Uterus (tissue), 4 donors: ENCODE measurements around the gene STARD10. TPM values are rescaled to one million over a fixed set of nuclear protein-coding genes. Genes with fewer than 3 reads are reported as not detected.

Experiments
- DNase-seq, 2 donors: peaks; one replicate each; pipeline ENCODE4 v3.0.0-alpha.2; 2019 to 2020
- H3K27ac ChIP-seq, 2 donors: fragments of 200-600 bp; sonication (generic); 1 replicate in 1 of 2; 2 replicates in 1 of 2; pipeline ENCODE4 v1.5.1; 2016 to 2018
- H3K27me3 ChIP-seq, 2 donors: fragments of 200-600 bp; sonication (generic); one replicate each; pipeline ENCODE4 v1.5.1; 2018 to 2019; ENCODE audit warnings: control low read depth in 1 of 2
- H3K36me3 ChIP-seq, 2 donors: fragments of 200-600 bp; sonication (generic); one replicate each; pipeline ENCODE4 v1.5.1; 2019; ENCODE audit warnings: control low read depth in 1 of 2
- H3K4me1 ChIP-seq, 2 donors: fragments of 200-600 bp; sonication (generic); one replicate each; pipeline ENCODE4 v1.5.1; 2018 to 2019; ENCODE audit warnings: control low read depth in 1 of 2
- H3K4me3 ChIP-seq, 2 donors: fragments of 200-600 bp; sonication (generic); 1 replicate in 1 of 2; 2 replicates in 1 of 2; pipeline ENCODE4 v1.5.1; 2018 to 2019; ENCODE audit warnings: mild to moderate bottlenecking in 1 of 2
- H3K9me3 ChIP-seq, 2 donors: fragments of 200-600 bp; sonication (generic); one replicate each; pipeline ENCODE4 v1.5.1; 2019; ENCODE audit warnings: control low read depth in 1 of 2
- CTCF ChIP-seq, 4 experiments: fragments of 200-600 bp in 2 of 4; fragments of 450-650 bp in 2 of 4; sonication (generic) in 2 of 4; IDR thresholded peaks; one replicate each; pipeline ENCODE4 v1.5.1; 2016 to 2019; ENCODE audit warnings: antibody characterized with exemption in 4 of 4, mild to moderate bottlenecking in 2 of 4, moderate library complexity in 1 of 4
- POLR2A ChIP-seq, 2 donors: fragments of 450-650 bp; IDR thresholded peaks; one replicate each; pipeline ENCODE4 v1.6.1; 2016; ENCODE audit warnings: antibody characterized with exemption in 2 of 2, mild to moderate bottlenecking in 1 of 2, moderate library complexity in 1 of 2
- intact Hi-C: fragments of 100-400 bp; cut with DNase I; formaldehyde crosslinking; loops from one replicate; pipeline ENCODE4 v1.15.1; 2023; ENCODE audit warnings: low total_unique reads
- total RNA-seq, 4 donors: library from RNA; depleted of rRNA in 3 of 4; stranded (reverse); fragments of >200 nt in 3 of 4; gene quantifications; one replicate each; pipeline versions ENCODE4 v1.1.0 to v1.2.4, GENCODE V29; 2014 to 2023
- donor health status: DM: yes; HTN: yes; CAD: no.

The STARD10 gene
- total RNA-seq, 4 donors from 2014 or later: 19.1 to 85.3 (median 53.0) TPM

- no peaks in the 10 kb centered on the region for H3K9me3 ChIP-seq
- no peak for DNase-seq
- no peaks in the 10 kb centered on the region for H3K36me3 ChIP-seq
- H3K4me1 ChIP-seq: no peaks in the 10 kb centered on the region
- H3K27me3 ChIP-seq: no peaks in the 10 kb centered on the region
- TF ChIP-seq POLR2A (IDR thresholded peaks at IDR 0.05) (no peak), CTCF (IDR thresholded peaks at IDR 0.05) (no peak)
- intact Hi-C loops: no loop called here
- H3K27ac ChIP-seq: no peak overlapping the region
- H3K4me3 ChIP-seq: no peak overlapping the region
These were observed 24.2 kb downstream of the STARD10 start for GRCh38 chr11:72769680-72770079.

GRCh38 chr11:72768581-72768980 lies 25.3 kb downstream of the STARD10 start:
- no peak for DNase-seq
- no peak overlapping the region for H3K27ac ChIP-seq
- no peaks in the 10 kb centered on the region for H3K27me3 ChIP-seq
- no peaks in the 10 kb centered on the region for H3K9me3 ChIP-seq
- no peak overlapping the region for H3K4me3 ChIP-seq
- TF ChIP-seq CTCF (IDR thresholded peaks at IDR 0.05): no peak
- no peak for TF ChIP-seq POLR2A (IDR thresholded peaks at IDR 0.05)
- no peaks in the 10 kb centered on the region for H3K36me3 ChIP-seq
- no peaks in the 10 kb centered on the region for H3K4me1 ChIP-seq
- intact Hi-C loops: no loop called here

GRCh38 chr11:72767203-72768062 lies 26.4 kb downstream of the STARD10 start:
- no peak for DNase-seq
- H3K36me3 ChIP-seq: no peaks in the 10 kb centered on the region
- TF ChIP-seq POLR2A (IDR thresholded peaks at IDR 0.05) (no peak), CTCF (IDR thresholded peaks at IDR 0.05) (no peak)
- intact Hi-C loops: no loop called here
- no peaks in the 10 kb centered on the region for H3K9me3 ChIP-seq
- no peaks in the 10 kb centered on the region for H3K27me3 ChIP-seq
- no peaks in the 10 kb centered on the region for H3K4me1 ChIP-seq
- H3K27ac ChIP-seq: no peak overlapping the region
- H3K4me3 ChIP-seq: no peak overlapping the region

GRCh38 chr11:72766152-72766902 lies 27.5 kb downstream of the STARD10 start:
- H3K4me3 ChIP-seq: no peak overlapping the region
- no peaks in the 10 kb centered on the region for H3K9me3 ChIP-seq
- no peak overlapping the region for H3K27ac ChIP-seq
- no peak for DNase-seq
- no peaks in the 10 kb centered on the region for H3K4me1 ChIP-seq
- no peaks in the 10 kb centered on the region for H3K36me3 ChIP-seq
- no peaks in the 10 kb centered on the region for H3K27me3 ChIP-seq
- TF ChIP-seq CTCF (IDR thresholded peaks at IDR 0.05): no peak
- no peak for TF ChIP-seq POLR2A (IDR thresholded peaks at IDR 0.05)
- intact Hi-C loops: no loop called here

- Histone ChIP-seq H3K9me3 (no peaks in the 10 kb centered on the region), H3K4me3 (no peak overlapping the region), H3K27me3 (no peaks in the 10 kb centered on the region), H3K36me3 (no peaks in the 10 kb centered on the region), H3K4me1 (peaks cover 0 to 3% of the 10 kb centered on the region in 2 donors), H3K27ac (no peak overlapping the region)
- intact Hi-C loops: no loop called here
- no peak for DNase-seq
- TF ChIP-seq POLR2A (IDR thresholded peaks at IDR 0.05) (no peak), CTCF (IDR thresholded peaks at IDR 0.05) (no peak)
These were observed 29.3 kb downstream of the STARD10 start for GRCh38 chr11:72764503-72764902.
